HG03521 (cell line): ENCODE measurements around the gene CYLD.

Experiments used
- ATAC-seq: cut with Tn5 transposase; IDR thresholded peaks from one replicate; pipeline ENCODE4 v1.9.1; 2021; ENCODE audit warnings: mild to moderate bottlenecking, moderate library complexity; ENCODE audit not compliant: unreplicated experiment

CYLD gene

GRCh38 chr16:50776037-50776436, 34.2 kb downstream of the CYLD start:
- ATAC-seq: no peak

- ATAC-seq: no peak
Measured at GRCh38 chr16:50778284-50779163, 36.6 kb downstream of the CYLD start.

GRCh38 chr16:50781043-50781442, 39.2 kb downstream of the CYLD start:
- no peak for ATAC-seq

- no peak for ATAC-seq
Measured at GRCh38 chr16:50781518-50781917, 39.6 kb downstream of the CYLD start.

GRCh38 chr16:50789757-50790156, 47.9 kb downstream of the CYLD start:
- no peak for ATAC-seq

GRCh38 chr16:50791522-50791921, 49.6 kb downstream of the CYLD start:
- peak; percentile 50 for ATAC-seq

GRCh38 chr16:50796829-50797228, 54.9 kb downstream of the CYLD start:
- ATAC-seq: no peak

- ATAC-seq: no peak
Measured at GRCh38 chr16:50797456-50797855, 55.6 kb downstream of the CYLD start.

- ATAC-seq: no peak
Measured at GRCh38 chr16:50800074-50800473, 58.2 kb downstream of the CYLD start.

- ATAC-seq: no peak
Measured at GRCh38 chr16:50801036-50801435, 59.1 kb downstream of the CYLD start.

GRCh38 chr16:50802000-50802399, 60.1 kb downstream of the CYLD start:
- no peak for ATAC-seq

GRCh38 chr16:50802961-50803360, 61.1 kb downstream of the CYLD start:
- ATAC-seq: no peak

- ATAC-seq: no peak
Measured at GRCh38 chr16:50804290-50804907, 62.5 kb downstream of the CYLD start.

GRCh38 chr16:50806099-50807062, 64.5 kb downstream of the CYLD start:
- ATAC-seq: peak; percentile 87

- no peak for ATAC-seq
Measured at GRCh38 chr16:50808929-50809538, 67.1 kb downstream of the CYLD start.

- ATAC-seq: no peak
Measured at GRCh38 chr16:50809561-50809960, 67.7 kb downstream of the CYLD start.

GRCh38 chr16:50810241-50810965, 68.5 kb downstream of the CYLD start:
- no peak for ATAC-seq

- ATAC-seq: no peak
Measured at GRCh38 chr16:50812046-50812445, 70.2 kb downstream of the CYLD start.

- ATAC-seq: no peak
Measured at GRCh38 chr16:50812876-50813466, 71.1 kb downstream of the CYLD start.

GRCh38 chr16:50814052-50814451, 72.2 kb downstream of the CYLD start:
- ATAC-seq: no peak
